ENCODE results near the gene ATP11A.
A peak's percentile ranks its signal among the peaks of the same experiment; 100 is the strongest.

Gene ATP11A

GRCh38 chr13:112869202-112870050 lies 179.6 kb downstream of the ATP11A start:
- no peak for DNase-seq

GRCh38 chr13:112870051-112870331 lies 180.2 kb downstream of the ATP11A start:
- no peak for DNase-seq

- DNase-seq = no peak
Measured at GRCh38 chr13:112870737-112871287, 181.0 kb downstream of the ATP11A start.

GRCh38 chr13:112871742-112872141 lies 181.9 kb downstream of the ATP11A start:
- no peak for DNase-seq

- peak; percentile 10 for DNase-seq
Measured at GRCh38 chr13:112872657-112873631, 183.1 kb downstream of the ATP11A start.

- peak; percentile 28 for DNase-seq
Measured at GRCh38 chr13:112873851-112874750, 184.3 kb downstream of the ATP11A start.

GRCh38 chr13:112874751-112875300 lies 185.0 kb downstream of the ATP11A start:
- DNase-seq = no peak

GRCh38 chr13:112875627-112876026 lies 185.8 kb downstream of the ATP11A start:
- no peak for DNase-seq

- DNase-seq = no peak
Measured at GRCh38 chr13:112876305-112877000, 186.6 kb downstream of the ATP11A start.

- DNase-seq = no peak
Measured at GRCh38 chr13:112877066-112877465, 187.2 kb downstream of the ATP11A start.

- no peak for DNase-seq
Measured at GRCh38 chr13:112877539-112877938, 187.7 kb downstream of the ATP11A start.

GRCh38 chr13:112877976-112878955 lies 188.4 kb downstream of the ATP11A start:
- DNase-seq = no peak

GRCh38 chr13:112879283-112879833 lies 189.5 kb downstream of the ATP11A start:
- no peak for DNase-seq

- DNase-seq = no peak
Measured at GRCh38 chr13:112880221-112880641, 190.4 kb downstream of the ATP11A start.

- no peak for DNase-seq
Measured at GRCh38 chr13:112880976-112881540, 191.2 kb downstream of the ATP11A start.

GRCh38 chr13:112881656-112882554 lies 192.1 kb downstream of the ATP11A start:
- DNase-seq = no peak

- no peak for DNase-seq
Measured at GRCh38 chr13:112882555-112883024, 192.8 kb downstream of the ATP11A start.

Data from CD4-positive, alpha-beta T cell treated with Interleukin-6 for 4 hours (primary cell).